OCI-LY7 (cell line): ENCODE results near the gene GNG14.

Source experiments
- CTCF ChIP-seq: fragments of 200-600 bp; sonication (generic); conservative IDR thresholded peaks from 2 replicates; pipeline ENCODE4 v1.5.1; 2014; ENCODE audit warnings: mild to moderate bottlenecking, antibody characterized with exemption, low read length, moderate library complexity, mixed read lengths
- EZH2phosphoT487 ChIP-seq: fragments of 200-600 bp; sonication (generic); IDR thresholded peaks from 2 replicates; pipeline ENCODE4 v1.6.1; 2018; ENCODE audit warnings: low read depth, borderline replicate concordance, mild to moderate bottlenecking, mixed run types, antibody characterized with exemption, low read length, moderate library complexity, mixed read lengths

GRCh38 chr19:12676384-12676792, 11.4 kb upstream of the GNG14 start:
- TF ChIP-seq CTCF: peak; percentile 90
- no peak for TF ChIP-seq EZH2phosphoT487
